PFSK-1 (cell line): ENCODE results near the gene FABP6.

Experiments
- REST ChIP-seq, 2 experiments: IDR thresholded peaks; 2 replicates each; pipeline versions ENCODE4 v1.6.1 to v1.8.0; 2011 to 2012; ENCODE audit warnings: low read depth in 2 of 2, low read length in 2 of 2, control low read depth in 1 of 2, inconsistent platforms in 1 of 2, mild to moderate bottlenecking in 1 of 2, moderate library complexity in 1 of 2; ENCODE audit not compliant: insufficient read depth in 1 of 2
- SIN3A ChIP-seq: IDR thresholded peaks from 2 replicates; pipeline ENCODE4 v1.6.1; 2012; ENCODE audit warnings: mild to moderate bottlenecking, low read length, moderate library complexity, borderline replicate concordance; ENCODE audit not compliant: insufficient read depth

DNA sequence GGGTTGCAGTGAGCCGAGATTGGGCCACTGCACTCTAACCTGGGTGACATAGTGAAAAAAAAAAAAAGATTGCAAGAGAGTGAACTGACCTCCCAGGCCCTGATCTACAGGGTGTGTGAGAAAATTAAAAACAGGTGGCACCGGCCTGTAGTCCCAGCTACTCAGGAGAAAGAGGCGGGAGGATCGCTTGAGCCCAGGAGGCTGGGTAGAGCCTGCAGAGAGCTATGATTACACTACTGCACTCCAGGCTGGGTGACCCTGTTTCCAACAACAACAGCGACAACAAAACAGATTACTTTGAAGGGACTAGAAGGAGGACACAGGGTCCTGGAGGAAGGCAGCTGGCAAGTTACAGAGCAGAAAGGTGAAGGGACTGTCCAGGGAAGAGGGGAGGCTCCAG lies 42.2 kb upstream of the FABP6 start:
- TF ChIP-seq REST (IDR thresholded peaks at IDR 0.05; ENCODE audit: insufficient read depth in 1 of 2, low read depth in 2 of 2, low read length in 2 of 2) (no peak), SIN3A (no peak)
